Stimulated activated naive CD8-positive, alpha-beta T cell treated with anti-CD3 and anti-CD28 coated beads, Interleukin-15, Interleukin-2, amounts not matched to agents 100 U/mL and 50 U/mL, for 24 hours (primary cell): Measurements from ENCODE around the gene PRSS2.
A peak's percentile ranks its signal among the peaks of the same experiment; 100 is the strongest.
"Not testable (repeated sequence)": the region's sequence is repeated elsewhere in the genome, so short reads cannot be mapped to it uniquely, and the experiment has no call there.

Experiments
- ATAC-seq: fragments of 150-1000 bp; cut with Tn5 transposase; one replicate; pipeline ENCODE4 v1.10.0; 2021
- DNase-seq: peaks from one replicate; pipeline ENCODE4 v3.0.0; 2021

The PRSS2 gene

DNA sequence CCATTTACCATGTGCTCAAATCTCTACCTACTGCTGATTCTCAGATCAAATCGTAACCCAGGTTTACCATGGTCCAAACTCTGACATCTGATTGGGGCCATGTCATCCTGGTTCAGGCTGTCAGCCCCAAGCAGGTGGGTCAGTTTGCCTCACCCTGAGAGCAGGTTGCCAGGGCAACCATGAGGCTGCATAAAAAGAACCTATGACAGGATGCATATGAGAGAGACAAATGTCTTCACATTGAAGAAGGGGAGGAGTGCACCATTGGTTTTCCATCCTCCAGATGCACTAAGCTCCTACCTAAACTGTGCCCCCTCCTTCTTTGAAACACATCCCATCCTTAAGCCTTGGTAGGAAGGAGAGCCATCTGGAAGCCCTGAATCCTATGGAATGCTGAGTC, 11.3 kb upstream of the PRSS2 start:
- ATAC-seq = no peak
- DNase-seq = no peak

- no peak for ATAC-seq
- no peak for DNase-seq
Observed at GRCh38 chr7:142760071-142760642, 10.6 kb upstream of the PRSS2 start.

DNA sequence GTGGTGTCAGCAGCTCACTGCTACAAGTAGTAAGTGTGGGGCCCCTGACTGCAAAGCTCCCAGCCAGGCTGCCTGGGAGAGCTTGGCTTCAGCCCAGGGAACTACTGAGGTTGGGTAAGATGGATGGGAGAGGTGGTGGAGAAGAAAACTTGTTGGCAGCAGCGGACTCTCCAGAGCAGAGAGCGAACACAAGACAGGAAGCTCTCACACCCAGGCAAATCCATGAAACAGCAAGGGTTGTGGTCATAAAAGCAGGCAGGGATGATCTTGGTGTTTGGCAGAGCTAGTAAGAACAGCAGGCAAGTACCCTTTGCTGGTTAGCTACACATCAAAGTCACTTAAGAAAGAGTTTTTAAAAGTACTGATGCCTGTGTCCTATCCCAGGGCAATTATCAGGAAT, 9.2 kb upstream of the PRSS2 start:
- not testable (repeated sequence) for DNase-seq, ATAC-seq

GRCh38 chr7:142762104-142762503, 8.7 kb upstream of the PRSS2 start:
- DNase-seq = no peak
- no peak for ATAC-seq

DNA sequence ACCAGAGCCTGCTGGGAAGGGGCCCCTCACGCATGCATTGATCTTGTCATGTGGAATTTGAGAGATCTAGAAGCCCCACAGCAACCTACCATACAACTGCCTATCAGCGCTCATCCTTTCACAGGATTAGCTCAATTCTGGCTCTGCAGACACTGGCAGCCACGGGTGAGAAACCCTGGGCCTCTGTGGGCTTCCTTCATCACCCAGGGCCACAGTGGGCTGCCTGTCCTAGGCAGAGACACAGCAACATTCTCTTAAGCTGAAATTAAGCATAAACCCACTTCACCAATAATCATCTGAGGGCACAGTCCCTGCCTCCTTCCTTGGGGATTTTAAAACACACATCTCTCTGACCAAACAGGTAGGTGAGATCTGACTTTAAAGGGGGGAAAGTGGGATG, 3.3 kb upstream of the PRSS2 start:
- no peak for DNase-seq

GRCh38 chr7:142767861-142768260, 2.9 kb upstream of the PRSS2 start:
- ATAC-seq = no peak

More for the DNA sequence above, 3.3 kb upstream of the PRSS2 start:
- ATAC-seq = no peak

GRCh38 chr7:142768885-142769284, 1.9 kb upstream of the PRSS2 start:
- DNase-seq, ATAC-seq: not testable (repeated sequence)

More at GRCh38 chr7:142767861-142768260, 2.9 kb upstream of the PRSS2 start:
- no peak for DNase-seq

DNA sequence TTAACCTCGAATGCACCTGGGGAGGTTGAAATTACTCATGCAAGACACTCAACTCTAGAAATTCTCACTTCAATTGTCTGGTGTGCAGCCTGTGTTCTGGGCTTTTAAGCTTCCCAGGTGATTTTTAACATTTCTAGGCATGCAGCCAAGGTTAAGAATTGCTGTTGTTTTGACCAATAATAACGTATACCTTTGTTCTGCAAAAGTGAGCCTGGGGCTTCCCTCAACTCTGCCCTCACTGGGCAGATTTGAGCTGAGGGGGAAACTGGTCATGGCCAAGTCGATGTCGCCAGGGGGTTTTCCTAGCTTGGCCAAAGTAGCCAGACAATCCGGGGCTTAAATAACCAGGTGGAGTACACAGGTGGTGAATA, 568 bp downstream of the PRSS2 start:
- no peak for DNase-seq
- ATAC-seq = no peak

DNA sequence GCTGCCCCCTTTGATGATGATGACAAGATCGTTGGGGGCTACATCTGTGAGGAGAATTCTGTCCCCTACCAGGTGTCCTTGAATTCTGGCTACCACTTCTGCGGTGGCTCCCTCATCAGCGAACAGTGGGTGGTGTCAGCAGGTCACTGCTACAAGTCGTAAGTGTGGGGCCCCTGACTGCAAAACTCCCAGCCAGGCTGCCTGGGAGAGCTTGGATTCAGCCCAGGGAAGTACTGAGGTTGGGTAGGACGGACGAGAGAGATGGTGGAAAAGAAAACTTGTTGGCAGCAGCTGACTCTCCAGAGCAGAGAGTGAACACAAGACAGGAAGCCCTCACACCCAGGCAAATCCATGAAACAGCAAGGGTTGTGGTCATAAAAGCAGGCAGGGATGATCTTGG, 1.3 kb downstream of the PRSS2 start:
- no peak for ATAC-seq
- no peak for DNase-seq

GRCh38 chr7:142772673-142773072, 1.9 kb downstream of the PRSS2 start:
- ATAC-seq (no peak), DNase-seq (no peak)

DNA sequence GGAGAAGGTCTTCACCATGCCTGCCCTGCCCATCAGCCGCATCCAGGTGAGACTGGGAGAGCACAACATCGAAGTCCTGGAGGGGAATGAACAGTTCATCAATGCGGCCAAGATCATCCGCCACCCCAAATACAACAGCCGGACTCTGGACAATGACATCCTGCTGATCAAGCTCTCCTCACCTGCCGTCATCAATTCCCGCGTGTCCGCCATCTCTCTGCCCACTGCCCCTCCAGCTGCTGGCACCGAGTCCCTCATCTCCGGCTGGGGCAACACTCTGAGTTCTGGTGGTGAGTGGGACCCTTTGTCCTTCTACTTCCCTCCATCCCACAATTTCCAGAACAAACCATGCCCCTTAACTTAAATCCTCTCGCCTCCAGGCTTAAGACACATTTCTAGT, 2.5 kb downstream of the PRSS2 start:
- DNase-seq (no peak), ATAC-seq (no peak)

- DNase-seq (no peak), ATAC-seq (no peak)
Observed at GRCh38 chr7:142773937-142774744, 3.4 kb downstream of the PRSS2 start.

GRCh38 chr7:142774826-142775225, 4.1 kb downstream of the PRSS2 start:
- DNase-seq (no peak), ATAC-seq (no peak)

DNA sequence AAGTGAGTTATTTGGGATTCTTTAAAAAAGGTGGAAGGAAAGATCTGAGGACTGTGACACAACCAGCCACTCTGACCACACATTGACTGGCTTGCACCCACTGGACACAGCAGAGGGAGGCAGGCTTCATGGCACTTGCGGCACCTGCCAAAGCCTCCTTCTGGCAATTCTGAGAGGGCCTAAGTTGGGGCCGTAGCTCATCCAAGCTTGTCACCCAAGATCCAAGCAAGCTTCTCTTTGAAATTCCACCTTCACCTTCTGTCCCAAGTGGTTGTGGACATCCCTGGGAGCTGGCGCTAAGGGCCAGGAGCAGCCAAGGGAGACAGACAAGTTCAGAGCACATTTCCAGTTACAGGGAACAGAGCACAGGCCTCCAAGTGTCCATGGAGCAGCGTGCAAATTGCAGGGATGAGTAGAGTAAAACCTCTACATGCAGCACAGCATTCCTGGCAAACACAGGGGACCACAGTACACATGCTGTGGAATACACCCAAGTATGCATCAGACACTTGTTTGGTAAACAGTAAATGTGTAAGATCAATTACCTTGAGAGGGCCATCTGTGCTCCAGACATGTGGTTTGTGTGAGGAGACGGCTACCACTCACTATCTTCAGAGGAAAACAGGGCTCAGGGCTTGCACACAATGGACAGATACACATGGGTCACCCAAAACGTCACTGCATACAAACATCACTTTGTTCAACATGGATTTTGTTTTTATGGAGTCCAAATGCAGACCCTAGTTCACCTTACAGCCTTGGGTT, 4.8 kb downstream of the PRSS2 start:
- not testable (repeated sequence) for DNase-seq

GRCh38 chr7:142776206-142776844, 5.6 kb downstream of the PRSS2 start:
- ATAC-seq = no peak
- no peak for DNase-seq

More for the DNA sequence above, 4.8 kb downstream of the PRSS2 start:
- not testable (repeated sequence) for ATAC-seq

- not testable (repeated sequence) for ATAC-seq, DNase-seq
Observed at GRCh38 chr7:142776845-142777225, 6.1 kb downstream of the PRSS2 start.

DNA sequence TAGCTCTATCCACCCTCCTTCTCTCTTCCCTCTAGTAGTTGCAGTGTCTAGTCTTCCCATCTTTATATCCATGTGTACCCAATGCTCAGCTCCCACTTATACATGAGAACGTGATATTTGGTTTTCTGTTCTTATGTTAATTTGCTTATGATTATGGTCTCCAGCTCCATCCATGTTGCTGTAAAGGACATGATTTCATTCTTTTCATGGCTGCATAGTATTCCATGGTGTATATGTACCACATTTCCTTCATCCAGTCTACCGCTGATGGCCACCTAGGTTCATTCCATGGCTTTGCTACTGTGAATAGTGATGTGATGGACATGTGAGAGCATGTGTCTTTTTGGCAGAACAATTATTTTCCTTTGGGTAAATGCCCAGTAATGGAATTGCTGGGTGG, 6.5 kb downstream of the PRSS2 start:
- ATAC-seq (no peak), DNase-seq (no peak)

DNA sequence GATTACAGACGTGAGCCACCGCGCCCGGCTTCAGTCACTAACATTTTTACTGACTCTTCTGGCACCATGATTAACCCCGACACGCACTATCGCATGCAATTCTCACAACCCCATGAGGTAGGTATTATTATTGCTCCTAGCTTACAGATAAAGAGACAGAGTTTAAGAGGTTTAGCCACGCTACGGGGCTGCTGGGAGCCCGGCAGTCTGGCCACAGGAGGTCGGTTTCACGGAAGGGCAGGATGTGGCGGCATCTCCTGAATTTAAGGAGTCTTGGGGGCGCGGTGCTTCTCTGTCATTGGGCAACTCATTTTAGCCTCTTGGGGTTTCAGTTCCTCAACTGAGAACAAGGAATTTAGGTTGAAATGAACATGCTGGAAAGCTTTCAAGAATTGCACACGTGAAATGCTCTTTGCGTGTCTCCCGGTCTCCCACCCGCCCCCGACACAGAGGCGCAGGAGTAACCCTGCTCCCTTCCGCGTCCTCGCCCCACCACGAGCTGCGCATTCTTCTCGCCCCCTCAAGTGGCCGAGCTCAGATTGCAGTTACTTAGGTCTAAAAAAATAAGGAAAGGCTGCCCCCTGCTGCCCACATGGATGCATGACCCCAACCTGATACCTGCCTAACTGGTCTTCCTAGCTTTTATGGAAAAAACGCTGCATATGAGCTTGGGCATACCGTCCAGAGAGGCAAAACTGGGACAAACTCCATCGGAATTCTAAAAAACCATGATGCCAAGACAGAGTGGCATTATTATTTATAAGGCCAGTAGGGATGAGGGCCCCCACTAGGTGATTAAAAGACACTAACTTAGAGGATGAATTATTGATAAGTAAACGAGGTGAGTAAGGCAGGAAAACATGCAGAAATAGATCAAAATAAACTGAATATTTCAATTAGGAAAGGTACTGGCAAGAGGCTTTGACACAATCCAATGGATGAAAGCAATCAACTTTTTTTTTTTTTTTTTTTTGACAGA, 12.4 kb downstream of the PRSS2 start:
- peak; percentile 37 for ATAC-seq
- DNase-seq = peak; percentile 74

DNA sequence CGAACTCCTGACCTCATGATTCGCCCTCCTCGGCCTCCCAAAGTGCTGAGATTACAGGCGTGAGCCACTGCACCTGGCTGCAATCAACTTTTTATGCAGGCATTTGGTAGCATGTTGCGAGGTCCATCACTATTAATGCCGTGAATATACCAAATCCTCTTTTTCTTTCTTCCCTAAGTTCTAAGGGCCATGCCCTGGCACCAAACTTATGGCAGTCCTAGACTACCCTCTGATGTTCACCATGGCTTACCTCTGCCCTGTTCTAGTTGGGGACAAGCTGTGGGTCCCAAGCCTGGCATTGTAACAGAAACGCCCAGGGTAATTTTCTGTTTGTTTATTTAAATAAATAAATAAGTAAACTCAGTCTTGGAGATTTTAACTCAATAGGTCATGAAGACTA, 13.3 kb downstream of the PRSS2 start:
- no peak for ATAC-seq
- DNase-seq = no peak

DNA sequence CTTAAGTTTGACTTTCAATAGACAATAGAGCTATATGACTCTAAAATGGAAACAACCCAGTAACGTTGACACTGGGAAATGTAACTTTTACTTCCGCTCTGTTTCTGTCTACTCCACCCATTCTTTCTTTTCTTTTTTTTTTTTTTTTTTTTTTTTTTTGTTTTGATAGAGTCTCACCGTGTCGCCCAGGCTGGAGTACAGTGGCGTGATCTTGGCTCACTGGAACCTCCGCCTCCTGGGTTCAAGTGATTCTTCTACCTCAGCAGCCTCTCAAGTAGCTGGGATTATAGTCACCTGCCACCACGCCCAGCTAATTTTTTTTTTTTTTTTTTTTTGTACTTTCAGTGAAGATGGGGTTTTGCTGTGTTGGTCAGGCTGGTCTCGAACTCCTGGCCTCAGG, 13.9 kb downstream of the PRSS2 start:
- ATAC-seq = no peak

DNA sequence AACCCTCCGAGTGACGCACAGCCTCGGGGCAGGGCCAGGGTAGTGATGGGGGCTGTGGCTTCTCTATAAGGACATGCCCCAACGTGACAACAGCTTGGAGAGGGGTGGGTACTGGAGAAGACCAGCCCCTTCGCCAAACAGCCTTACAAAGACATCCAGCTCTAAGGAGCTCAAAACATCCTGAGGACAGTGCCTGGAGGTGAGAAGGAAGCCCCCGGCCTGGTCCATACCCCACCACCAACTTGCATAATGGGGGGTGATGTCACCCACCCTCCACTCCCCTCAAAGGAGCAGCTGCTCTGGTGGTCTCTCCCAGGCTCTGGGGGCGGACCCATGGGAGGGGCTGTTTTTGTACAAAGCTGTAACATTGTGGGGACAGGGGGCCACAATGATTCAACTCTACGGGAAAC, 15.1 kb downstream of the PRSS2 start:
- ATAC-seq (peak; percentile 91), DNase-seq (peak; percentile 74)

More for the DNA sequence above, 13.9 kb downstream of the PRSS2 start:
- no peak for DNase-seq
